ENCODE results near the gene CHN1.
A peak's percentile ranks its signal among the peaks of the same experiment; 100 is the strongest.

CHN1 gene

DNA sequence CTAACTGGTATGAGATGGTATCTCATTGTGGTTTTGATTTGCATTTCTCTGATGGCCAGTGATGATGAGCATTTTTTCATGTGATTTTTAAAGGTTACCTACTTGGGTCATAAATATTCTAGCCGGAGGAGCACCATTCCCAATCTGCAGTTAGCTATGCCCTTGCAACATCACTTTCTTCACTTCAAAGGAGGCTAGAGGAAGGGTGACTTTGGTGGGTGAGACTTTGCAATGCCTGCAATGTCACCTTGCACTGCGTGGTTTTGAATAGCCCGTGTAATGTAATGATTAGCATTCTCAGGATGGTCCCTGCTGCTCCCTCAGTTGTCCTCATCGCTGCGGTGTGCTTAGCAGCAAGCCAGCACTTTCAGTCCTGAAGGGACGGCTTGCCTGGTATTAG lies 184.8 kb downstream of the CHN1 start:
- no peak for DNase-seq

DNA sequence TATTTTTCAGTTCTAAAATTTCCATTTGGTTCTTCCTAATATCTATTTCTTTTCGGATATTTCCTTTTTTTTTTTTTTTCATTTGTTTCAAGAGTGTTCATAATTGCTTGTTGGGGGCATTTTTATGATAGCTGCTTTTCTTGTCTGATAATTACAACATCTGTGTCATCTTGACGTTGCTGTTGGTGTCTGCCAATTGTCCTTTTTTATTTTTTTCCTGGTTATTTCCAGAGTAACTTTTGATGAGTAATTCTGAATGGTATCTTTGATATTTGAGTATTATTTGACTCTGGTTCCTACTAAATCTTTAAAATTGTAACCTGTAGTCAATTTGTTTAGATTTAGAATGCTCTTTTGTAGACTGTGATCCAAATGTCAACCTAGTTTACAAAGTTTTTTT lies 189.7 kb downstream of the CHN1 start:
- DNase-seq, result peak; percentile 41

DNA sequence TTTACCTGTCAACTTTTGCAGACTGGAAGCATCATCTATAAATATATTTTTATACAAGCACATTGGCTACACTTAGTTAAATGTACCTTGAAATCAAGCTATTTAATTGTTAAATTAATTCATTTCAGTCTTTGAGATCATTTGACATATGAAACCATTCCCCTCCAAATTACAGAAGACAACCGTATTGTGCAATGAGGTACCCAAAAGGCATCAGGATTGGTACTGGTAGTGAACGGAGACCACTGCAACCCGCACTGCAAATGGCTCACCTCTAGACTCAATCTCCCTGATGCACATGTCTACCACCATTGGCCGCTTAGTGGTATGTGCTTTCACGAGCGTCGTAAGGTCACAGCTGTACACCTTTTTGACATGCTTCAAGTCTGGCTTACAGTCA lies 193.1 kb downstream of the CHN1 start:
- no peak for DNase-seq

DNA sequence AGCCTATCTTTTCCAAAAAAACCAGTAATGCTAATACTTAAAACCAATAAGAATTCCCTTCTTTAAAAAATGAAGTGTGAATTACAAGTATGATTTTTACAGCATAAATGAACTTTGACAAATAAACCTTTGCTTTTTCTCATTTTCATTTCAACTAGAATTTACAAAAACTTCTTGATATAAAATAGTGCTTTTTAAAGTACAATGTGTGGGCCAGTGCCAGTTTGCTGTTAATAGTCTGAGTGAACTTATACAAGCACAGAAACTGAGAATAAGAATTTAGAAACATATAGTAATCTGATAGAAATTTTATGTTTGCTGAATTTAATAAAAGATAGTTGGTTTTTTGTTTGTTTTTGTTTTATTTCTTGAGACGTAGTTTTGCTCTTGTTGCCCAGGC lies 197.2 kb downstream of the CHN1 start:
- no peak for DNase-seq

DNA sequence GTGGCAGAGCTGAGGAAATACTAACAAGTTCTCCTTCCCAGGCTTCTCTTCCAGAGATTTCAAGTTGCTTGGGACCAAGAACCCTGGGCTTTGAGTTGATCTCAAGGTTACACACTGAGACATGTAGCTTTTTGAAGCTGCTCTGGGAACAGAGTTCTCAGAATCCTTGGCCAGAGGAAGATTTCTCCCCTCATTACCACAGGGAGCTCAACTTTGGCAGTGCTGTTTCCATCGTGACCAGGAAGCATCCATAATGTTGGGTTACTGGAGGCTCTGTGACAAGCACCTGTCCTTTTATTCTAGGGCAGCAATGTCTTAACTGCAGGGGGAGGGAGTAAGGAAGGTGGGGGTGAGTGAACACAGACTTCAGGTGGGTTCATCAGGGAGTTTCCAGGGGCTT lies 199.4 kb downstream of the CHN1 start:
- no peak for DNase-seq

DNA sequence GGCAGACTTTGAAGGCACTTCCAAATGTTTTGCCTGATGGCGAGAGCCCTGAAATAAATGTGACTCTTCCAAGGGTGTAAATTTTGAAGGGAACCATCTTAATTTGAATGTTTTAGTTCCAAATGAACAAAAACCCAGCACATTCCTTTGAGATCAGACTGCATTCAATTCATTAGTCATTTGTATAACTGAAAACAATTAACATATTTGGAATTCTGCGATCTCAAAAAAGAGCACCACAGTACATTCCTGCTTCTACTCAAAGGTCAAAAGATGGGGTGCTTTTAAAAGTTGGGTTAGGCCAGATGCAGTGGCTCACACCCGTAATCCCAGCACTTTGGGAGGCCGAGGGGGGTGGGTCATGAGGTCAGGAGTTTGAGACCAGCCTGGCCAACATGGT lies 202.7 kb downstream of the CHN1 start:
- peak; percentile 72 for DNase-seq

DNA sequence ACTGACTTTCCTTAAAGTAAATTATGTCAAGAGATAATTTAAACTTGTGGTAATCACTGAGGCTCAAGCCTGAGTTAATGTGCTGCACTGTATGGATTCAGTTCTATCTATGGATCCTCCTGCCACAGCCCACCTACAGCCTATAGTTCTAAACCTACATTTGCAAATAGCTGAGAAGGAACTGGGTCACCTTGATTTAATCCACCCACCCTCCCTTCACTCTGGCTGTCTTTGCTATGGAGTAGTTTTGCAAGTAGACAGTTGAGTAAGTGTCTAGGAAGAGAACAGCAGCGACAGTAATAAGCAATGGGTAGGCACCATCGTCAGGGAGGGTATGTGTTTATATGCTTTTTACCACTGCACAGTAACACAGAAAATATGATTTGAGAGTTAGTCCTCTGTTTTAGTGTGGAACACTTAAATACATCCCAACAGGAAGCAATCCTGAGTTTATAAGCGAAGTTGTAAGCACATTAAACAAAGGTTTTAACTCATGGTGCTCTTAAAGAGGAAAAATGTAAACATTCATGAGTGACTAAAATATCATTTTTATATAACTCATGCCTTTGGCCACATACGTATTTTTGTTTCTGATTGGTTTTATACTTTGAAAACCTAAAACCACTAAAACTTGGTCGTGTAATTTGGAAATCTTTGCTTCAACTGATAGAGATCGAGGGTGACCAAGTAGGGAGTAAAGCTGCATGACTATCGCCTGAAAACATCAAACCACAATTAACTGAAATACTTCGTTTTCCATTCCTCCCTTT lies 204.6 kb downstream of the CHN1 start:
- no peak for DNase-seq

DNA sequence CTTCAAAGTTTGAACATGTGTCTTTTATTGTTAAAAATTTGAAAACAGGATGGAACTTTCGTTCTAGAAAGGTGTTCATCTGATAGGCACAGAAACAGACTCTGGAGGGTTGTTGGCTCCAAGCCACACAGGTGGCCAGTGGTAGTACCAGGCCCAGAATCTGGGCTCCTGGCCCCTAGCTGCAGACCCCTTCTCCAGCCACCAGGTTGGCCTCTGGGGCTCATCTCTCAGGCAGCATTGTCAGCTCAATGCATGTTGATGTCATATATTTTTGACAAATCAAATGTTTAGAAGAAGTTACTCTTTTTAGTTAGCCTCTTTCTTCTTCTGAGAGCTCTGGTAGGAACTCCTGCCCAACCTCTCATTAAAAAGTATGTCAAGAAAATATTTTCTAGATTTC lies 206.4 kb downstream of the CHN1 start:
- no peak for DNase-seq

DNA sequence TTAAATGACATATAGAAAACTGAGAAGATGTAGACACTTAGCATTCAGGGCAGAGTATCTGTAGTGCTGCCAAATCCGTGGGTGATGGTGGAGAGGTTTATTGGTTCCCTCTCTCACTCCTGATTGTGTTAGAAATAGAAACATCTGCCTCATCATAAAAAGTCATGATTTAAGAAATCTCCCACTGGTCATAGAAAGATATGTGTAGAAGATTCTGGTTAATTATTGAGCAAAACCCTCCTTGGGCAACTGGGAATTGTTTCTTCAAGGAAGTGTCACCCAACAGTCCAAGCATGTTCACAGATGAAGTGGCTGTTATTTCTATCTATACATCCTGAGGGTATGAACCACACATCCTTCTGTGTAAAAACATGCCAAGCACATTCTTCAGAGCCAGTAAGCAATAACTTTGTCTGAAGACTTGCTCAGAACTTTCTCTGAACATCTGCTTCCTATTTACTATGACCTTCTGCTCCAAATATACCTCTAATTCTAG lies 207.4 kb downstream of the CHN1 start:
- DNase-seq, result peak; percentile 92

DNA sequence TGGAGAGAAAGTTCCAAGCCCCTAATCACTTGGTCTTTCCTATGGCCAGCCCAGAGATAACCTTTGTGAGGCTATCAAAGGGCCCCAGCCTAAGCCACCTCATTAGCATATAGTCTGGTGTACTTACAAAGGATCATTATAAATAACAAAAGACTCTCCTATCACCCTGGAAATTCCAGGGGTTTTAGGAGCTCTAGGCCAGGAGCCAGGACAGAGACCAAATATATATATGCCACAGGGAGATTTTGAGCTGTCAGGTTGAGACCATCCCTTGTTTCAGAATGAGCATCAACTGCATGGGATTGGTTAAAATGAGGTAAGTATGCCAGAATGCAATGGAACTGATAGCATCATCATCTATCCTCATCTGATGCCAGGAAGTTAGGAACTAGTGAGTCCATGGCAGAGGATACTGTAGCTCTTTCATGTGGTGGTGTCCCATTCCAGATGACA lies 208.8 kb downstream of the CHN1 start:
- DNase-seq, result no peak

DNA sequence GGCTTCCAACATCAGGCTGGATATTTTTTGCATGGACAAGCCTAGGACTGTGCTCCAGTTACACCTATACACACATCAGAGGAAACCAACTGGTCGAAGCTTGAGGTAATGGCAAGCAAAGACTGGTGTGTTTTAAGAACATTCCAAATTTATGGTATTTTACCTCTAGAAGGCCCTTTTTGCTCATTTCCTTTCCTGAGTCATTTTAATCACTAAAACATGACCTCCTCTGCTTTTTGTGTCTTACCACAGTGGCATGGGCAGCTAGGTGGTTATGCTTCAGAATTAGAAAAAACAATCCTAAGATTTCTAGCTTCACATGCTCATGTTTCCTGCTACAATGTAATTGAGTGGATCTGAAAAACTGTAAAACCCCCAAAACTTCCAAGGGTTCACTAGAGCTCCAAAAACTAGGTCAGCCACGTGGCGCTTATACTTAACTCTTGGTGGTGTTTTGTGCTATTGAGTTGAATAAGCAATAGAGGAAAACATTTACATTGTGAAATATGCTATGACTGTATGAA lies 210.3 kb downstream of the CHN1 start:
- peak; percentile 66 for DNase-seq

DNA sequence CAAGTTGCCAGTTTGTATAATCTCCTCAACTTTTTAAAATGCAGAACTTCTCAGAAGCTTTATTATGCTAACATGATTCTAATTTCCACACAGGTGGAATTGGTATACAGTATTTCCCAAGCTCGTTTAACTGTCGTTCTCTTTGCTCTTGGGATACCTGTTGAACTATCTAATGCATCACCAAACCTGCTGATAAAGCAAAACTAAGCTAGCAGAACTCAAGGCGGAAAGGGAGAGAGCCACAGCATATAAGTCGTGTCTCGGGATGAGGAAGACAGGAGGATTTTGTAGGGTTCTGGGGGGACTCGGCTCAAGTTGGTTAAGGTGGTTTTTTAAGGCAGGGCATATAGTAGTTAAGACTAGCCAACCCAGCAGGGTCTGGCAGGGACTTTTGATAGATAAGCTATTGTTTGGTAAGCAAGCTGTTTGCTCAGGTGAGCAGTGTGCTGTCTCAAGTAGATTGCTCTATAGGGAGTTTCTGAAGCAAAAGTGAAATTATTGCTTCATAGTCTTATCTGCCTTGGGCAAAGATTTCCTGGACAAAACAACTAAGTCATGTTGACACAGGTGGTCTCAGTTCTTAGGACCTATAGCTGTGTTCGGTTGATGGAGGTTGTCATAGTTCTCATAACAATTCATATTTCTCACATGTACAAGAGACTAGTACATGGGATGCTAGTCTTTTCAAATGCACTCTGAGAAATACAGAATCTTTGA lies 212.7 kb downstream of the CHN1 start:
- DNase-seq, result no peak

DNA sequence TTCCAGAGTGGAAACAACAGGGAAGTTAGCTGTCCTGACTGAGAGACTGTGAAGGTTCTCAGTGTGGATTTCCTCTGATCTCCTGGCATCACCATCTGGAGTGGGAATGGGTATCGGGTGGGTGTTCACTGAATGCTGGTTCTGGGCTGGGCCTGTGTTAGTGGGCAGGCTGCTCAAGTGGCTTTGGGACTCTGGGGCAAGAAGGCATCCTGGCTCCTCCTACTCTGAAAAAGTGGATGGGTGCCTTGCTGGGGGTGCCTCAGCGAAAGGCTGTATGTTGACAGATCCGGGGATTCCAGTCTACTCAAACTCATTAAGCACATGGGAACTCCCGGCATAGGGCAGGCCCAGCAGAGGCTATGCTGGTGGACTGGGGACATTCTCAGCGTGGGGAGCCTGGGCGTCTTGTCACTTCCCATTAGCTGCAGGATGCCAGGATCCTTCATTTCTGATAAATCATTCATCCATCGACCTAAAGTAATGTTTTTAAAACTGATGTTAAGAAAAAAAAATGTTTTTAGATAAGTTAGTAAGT lies 213.4 kb downstream of the CHN1 start:
- DNase-seq, result no peak

DNA sequence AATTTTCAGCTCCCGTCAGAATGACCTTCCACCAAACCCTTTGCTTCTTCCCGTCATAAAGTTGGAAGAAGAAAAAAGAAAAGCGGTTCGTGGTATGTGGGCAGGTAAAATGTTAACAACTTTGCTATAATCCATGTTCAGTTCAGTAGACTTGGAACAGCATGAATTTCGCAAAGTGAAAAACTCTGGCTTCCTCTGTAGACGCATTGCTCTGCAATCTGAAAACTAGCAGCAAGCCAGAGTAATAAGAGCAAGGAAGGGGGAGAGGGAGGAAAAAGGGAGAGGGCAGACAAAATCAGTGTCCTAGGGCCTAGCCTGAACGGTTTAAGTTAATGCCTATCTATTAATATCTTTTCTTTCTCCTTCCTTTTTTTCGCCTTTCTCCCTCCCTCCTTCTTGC lies 214.2 kb downstream of the CHN1 start:
- DNase-seq, result no peak

DNA sequence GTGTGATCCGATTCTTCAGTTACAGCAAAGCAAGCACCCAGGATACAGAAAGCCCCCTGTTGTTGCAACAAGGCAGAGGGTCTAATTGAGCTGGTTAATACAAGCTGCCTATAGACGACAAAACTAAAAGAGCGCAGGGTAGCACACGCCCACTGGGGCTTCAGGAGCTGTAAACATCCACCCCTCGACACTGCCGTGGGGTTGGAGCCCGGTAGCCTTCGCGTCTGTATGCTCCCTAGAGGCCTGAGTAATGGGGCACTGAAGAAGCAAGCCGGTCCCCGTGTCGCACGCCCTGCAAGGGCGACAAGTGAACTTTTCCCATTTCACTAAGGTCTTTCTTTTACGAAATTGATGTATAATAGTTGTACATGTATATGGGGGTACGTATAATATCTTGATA lies 216.2 kb downstream of the CHN1 start:
- no peak for DNase-seq

DNA sequence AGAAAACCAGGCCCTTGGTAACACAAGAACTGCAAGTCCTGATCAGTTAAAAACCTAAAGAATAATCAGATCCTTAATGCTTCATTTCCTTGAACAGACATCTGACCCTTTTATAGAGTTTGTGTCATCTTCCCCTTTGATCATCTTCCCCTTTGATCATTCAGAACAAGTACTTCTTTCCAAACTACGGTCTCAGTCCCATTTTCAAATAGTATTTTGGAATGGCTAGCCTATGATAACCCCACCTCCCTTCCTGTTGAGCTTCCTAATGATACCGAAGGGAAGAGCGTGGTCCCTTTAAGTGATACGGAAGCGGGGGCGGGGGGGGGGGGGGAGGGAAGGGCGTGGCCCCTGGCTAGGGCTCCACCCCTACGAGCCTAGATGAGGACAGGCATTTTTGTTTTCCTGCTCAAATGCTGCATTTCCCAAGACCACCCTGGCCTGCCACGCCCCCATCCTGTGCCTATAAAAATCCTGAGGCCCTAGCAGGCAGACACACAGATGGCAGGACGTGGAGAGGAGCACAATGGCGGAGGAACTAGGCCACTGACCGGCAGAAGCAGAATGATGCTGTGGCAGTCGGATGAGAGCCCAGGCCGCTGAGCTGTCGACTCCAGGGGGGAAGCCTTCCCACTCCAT lies 216.8 kb downstream of the CHN1 start:
- DNase-seq, result peak; percentile 85

DNA sequence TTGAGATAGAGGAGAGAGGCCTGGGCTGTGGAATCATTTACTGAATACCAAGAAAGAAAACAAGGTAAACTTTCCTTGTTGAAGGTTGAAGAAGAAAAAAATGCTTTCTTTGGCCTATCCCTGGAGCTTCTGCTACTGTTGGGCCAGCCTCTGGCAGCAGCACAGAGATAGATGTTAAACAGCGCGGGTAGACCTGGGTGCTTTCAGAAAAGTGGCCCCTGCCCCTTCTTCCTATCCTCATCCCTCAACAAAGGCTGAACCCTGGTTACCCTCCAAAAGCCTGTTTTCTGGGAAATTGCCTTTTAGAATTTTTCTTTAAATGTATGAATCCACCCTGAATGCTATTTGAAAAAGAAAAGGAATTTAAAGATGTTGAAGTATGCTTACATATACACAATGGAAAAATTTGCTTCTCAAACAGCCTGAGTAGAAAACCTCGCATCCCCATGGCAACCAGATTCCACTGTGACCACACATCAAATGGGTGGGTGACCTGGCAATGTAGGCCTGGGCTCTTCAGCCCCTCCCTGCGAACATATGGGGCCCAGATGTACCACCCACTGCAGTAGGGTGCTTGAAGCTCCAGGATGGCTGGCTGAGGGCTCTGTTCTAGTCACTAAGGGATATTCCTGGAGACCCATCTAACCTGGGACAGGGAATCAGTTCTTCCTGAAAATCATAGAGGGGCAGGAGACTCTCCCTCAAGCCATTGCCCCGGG lies 217.5 kb downstream of the CHN1 start:
- DNase-seq, result peak; percentile 100

DNA sequence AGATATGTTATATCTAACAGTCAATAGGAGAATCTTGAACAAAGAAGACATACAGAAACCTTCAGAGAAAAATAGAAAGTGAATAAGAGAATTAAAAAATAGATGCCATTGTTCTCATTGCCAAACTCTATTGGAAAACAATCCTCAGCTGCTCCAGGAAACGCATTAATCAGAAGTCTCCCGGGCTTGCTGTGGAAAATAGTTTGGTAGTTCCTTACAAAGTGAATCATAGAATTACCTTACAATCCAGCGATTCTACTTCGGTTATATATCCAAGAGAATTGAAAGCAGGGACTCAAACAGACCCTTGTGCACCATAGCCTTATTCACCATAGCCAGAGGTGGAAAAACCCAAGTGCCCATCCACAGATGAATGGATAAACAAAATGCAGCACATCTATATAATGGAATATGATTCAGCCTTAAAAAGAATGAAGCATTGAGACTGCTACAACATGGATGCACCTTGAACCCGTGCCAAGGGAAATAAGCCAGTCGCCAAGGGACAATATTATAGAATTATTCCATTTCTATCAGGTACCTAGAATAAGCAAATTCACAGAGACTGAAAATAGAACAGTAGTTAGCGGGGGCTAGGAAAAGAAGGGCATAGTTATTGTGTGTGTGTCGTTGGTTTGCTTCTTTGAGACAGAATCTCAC lies 219.0 kb downstream of the CHN1 start:
- peak; percentile 71 for DNase-seq

DNA sequence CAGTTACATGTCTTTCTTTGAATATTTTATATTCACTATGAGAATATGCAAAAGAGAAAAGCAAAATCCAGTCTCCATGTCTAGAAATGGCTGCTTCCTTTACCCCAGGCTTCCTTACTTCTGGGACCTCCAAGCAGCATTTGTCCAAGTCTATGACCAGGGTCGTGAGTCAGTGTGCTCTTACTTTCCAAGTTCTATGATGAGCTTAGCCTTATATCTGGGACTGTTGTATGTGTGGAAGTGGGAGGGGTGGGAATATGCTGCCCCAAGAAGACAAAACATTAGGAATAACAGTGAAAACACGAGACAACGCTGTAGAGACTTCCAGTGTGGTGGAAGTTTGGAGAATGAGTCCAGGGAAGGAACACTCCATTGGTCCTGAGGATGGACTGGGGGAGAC lies 219.7 kb downstream of the CHN1 start:
- DNase-seq, result peak; percentile 42

DNA sequence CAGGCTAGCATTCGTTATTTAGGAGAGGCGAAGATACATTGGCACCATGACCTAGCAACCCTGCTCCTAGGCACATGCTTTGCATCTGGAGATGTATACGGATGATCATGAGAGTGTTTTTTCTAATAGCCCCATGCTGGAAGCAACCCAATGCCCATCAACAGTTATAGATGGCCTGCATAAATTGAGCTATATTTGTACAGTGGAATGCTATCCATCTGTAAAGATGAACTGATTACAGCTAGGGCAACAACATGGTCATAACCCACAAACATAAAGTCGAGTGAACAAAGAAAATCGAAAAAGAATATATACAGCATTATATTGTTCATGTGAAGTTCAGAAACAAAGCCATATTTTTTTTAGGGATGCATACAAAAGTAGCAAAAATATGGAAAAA lies 220.3 kb downstream of the CHN1 start:
- no peak for DNase-seq

DNA sequence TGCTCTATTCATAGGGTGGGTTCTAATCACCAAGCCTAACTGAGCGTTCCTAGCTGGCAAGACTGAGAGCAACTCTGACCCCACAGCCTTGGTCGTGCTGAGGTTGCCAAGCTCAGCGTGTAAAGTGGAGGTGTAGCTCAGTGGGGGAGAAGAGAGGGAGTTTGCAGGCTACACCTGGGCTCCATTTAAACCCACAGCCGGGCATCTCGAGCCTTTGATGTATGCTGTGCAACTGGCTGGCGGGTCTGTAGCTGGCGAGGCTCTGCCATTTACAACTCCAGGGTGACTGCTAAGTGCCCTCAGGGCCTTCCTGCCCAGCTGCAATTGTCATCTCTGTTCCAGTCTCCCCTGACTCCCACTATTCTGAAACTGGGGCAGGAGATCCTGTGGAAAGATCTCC lies 220.9 kb downstream of the CHN1 start:
- DNase-seq, result no peak

DNA sequence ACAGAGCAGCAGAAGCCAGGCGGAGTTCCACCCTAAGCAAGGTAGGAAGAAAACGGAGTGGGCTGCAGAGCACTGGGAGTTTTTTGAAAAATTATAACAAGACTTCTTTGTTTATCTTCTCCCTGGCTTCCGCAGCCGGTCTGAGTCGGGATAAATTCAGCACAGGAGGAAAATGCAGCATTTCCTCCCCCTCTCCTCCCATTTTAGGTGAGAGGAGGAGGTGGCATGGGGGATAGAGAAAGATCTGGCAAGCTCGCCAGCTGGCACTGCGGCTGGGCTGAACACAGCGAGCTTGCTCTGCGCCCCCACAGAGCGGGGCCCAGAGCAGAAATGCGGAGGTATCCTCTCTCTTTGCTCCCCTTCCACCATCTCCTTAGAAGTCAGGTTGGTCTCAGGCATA lies 223.2 kb downstream of the CHN1 start:
- no peak for DNase-seq
